Measurements from ENCODE around the gene WDR91.
"Not testable (repeated sequence)": the region's sequence is repeated elsewhere in the genome, so short reads cannot be mapped to it uniquely, and the experiment has no call there.

WDR91 gene

GRCh38 chr7:135211179-135211945 is at the start of gene WDR91:
Gene WDR91, minus strand, starts transcription at chr7:135211526. Its CDS starts 24 bp downstream, at chr7:135211502.
- no peak for FAIRE-seq

- FAIRE-seq, result no peak
These were observed 49.1 kb upstream of the WDR91 start for GRCh38 chr7:135260470-135260869.

GRCh38 chr7:135259702-135260101 is 48.4 kb upstream of the WDR91 start:
- FAIRE-seq, result no peak

GRCh38 chr7:135258585-135258984 is 47.3 kb upstream of the WDR91 start:
- no peak for FAIRE-seq

GRCh38 chr7:135257790-135258189 is 46.5 kb upstream of the WDR91 start:
- FAIRE-seq, result no peak

GRCh38 chr7:135253851-135254771 is 42.8 kb upstream of the WDR91 start:
- FAIRE-seq, result no peak

GRCh38 chr7:135251496-135252391 is 40.4 kb upstream of the WDR91 start:
- FAIRE-seq, result no peak

- no peak for FAIRE-seq
These were observed 37.2 kb upstream of the WDR91 start for GRCh38 chr7:135248546-135248945.

- no peak for FAIRE-seq
These were observed 36.6 kb upstream of the WDR91 start for GRCh38 chr7:135247746-135248471.

- no peak for FAIRE-seq
These were observed 35.0 kb upstream of the WDR91 start for GRCh38 chr7:135246191-135246825.

- no peak for FAIRE-seq
These were observed 34.2 kb upstream of the WDR91 start for GRCh38 chr7:135245226-135246190.

- FAIRE-seq, result no peak
These were observed 30.9 kb upstream of the WDR91 start for GRCh38 chr7:135242096-135242684.

- no peak for FAIRE-seq
These were observed 29.1 kb upstream of the WDR91 start for GRCh38 chr7:135240441-135240840.

- FAIRE-seq, result no peak
These were observed 27.9 kb upstream of the WDR91 start for GRCh38 chr7:135239263-135239662.

GRCh38 chr7:135238112-135238744 is 26.9 kb upstream of the WDR91 start:
- FAIRE-seq, result no peak

- FAIRE-seq, result no peak
These were observed 25.4 kb upstream of the WDR91 start for GRCh38 chr7:135236727-135237126.

GRCh38 chr7:135235841-135236240 is 24.5 kb upstream of the WDR91 start:
- no peak for FAIRE-seq

GRCh38 chr7:135234727-135235126 is 23.4 kb upstream of the WDR91 start:
- no peak for FAIRE-seq

- FAIRE-seq, result not testable (repeated sequence)
These were observed 22.8 kb upstream of the WDR91 start for GRCh38 chr7:135234095-135234494.
